DOHH2 (cell line): ENCODE measurements around the gene ATXN7L3.

Experiments used
- CTCF ChIP-seq: fragments of 200-600 bp; sonication (generic); IDR thresholded peaks from one replicate; pipeline ENCODE4 v1.5.1; 2014; ENCODE audit warnings: antibody characterized with exemption, mild to moderate bottlenecking, low read depth, low read length; ENCODE audit not compliant: poor library complexity, severe bottlenecking
- EZH2phosphoT487 ChIP-seq: fragments of 200-600 bp; sonication (generic); IDR thresholded peaks from 2 replicates; pipeline ENCODE4 v1.6.1; 2017; ENCODE audit warnings: borderline replicate concordance, mild to moderate bottlenecking, antibody characterized with exemption, low read length, moderate library complexity, mixed read lengths

- TF ChIP-seq CTCF (no peak), EZH2phosphoT487 (no peak)
Observed at GRCh38 chr17:44247876-44248736, 48.4 kb upstream of the ATXN7L3 start.
